LNCAP (cell line): ENCODE results near the gene FHIT.

Experiments used
- CTCF ChIP-seq: fragments of 450-650 bp; IDR thresholded peaks from 2 replicates; pipeline ENCODE4 v1.5.1; 2017; ENCODE audit warnings: mild to moderate bottlenecking

The FHIT gene

GRCh38 chr3:60582288-60582687 is 669.0 kb downstream of the FHIT start:
- peak; percentile 31; the same call in 1 of the 2 replicates for TF ChIP-seq CTCF

GRCh38 chr3:60580809-60581208 is 670.4 kb downstream of the FHIT start:
- TF ChIP-seq CTCF = no peak

- TF ChIP-seq CTCF = no peak
These were observed 671.5 kb downstream of the FHIT start for GRCh38 chr3:60579734-60580133.

- no peak for TF ChIP-seq CTCF
These were observed 672.3 kb downstream of the FHIT start for GRCh38 chr3:60578936-60579335.

- TF ChIP-seq CTCF = no peak
These were observed 673.7 kb downstream of the FHIT start for GRCh38 chr3:60577601-60578000.

GRCh38 chr3:60575718-60576272 is 675.5 kb downstream of the FHIT start:
- no peak for TF ChIP-seq CTCF

GRCh38 chr3:60574046-60574769 is 677.0 kb downstream of the FHIT start:
- no peak for TF ChIP-seq CTCF

GRCh38 chr3:60573494-60573893 is 677.8 kb downstream of the FHIT start:
- no peak for TF ChIP-seq CTCF
